ENCODE data around the gene PAPLN. TPM values are rescaled to one million over a fixed set of nuclear protein-coding genes. Genes with fewer than 3 reads are reported as not detected.

The PAPLN gene
- total RNA-seq, 1 experiment from 2014 or later, result not detected

GRCh38 chr14:73259837-73260236 lies 22.5 kb downstream of the PAPLN start:
- Histone ChIP-seq H3K4me3 (no peak overlapping the region), H4K20me1 (ENCODE audit: insufficient read depth) (no peaks in the 10 kb centered on the region), H3K9me2 (ENCODE audit: insufficient read depth) (no peaks in the 10 kb centered on the region), H3F3A (ENCODE audit: insufficient read depth, low read depth) (no peaks in the 10 kb centered on the region), H2AFZ (no peak overlapping the region), H3K27ac (no peak overlapping the region), H3K4me1 (replicated peaks; ENCODE audit: insufficient read depth) (no peaks in the 10 kb centered on the region), H3K36me3 (ENCODE audit: low read depth) (no peaks in the 10 kb centered on the region), H3K4me2 (no peak overlapping the region), H3K79me2 (ENCODE audit: low read depth) (no peaks in the 10 kb centered on the region), H3K27me3 (ENCODE audit: insufficient read depth, low read depth) (no peaks in the 10 kb centered on the region), H3K9me3 (ENCODE audit: insufficient read depth, low read depth) (no peaks in the 10 kb centered on the region)
- ChIA-PET POLR2A (ENCODE audit: unreplicated experiment) (no interaction called here), CTCF (no interaction called here)
- TF ChIP-seq CTCF (conservative IDR thresholded peaks at IDR 0.05) (no peak), EZH2 (IDR thresholded peaks at IDR 0.05; ENCODE audit: low read depth) (no peak)
- intact Hi-C loops (cut with micrococcal nuclease; ENCODE audit: unreplicated experiment), result no loop called here
- no TSS peak for BruUV-seq (replicated peaks)
- DNase-seq, result no peak

- H3K27me3 ChIP-seq (ENCODE audit: insufficient read depth, low read depth), result no peaks in the 10 kb centered on the region
- H3K4me3 ChIP-seq, result no peak overlapping the region
- no peaks in the 10 kb centered on the region for H3K9me2 ChIP-seq (ENCODE audit: insufficient read depth)
- no peak overlapping the region for H3K4me2 ChIP-seq
- no peaks in the 10 kb centered on the region for H3K36me3 ChIP-seq (ENCODE audit: low read depth)
- H3F3A ChIP-seq (ENCODE audit: insufficient read depth, low read depth), result no peaks in the 10 kb centered on the region
- POLR2A ChIA-PET (ENCODE audit: unreplicated experiment), result no interaction called here
- CTCF ChIA-PET, result no interaction called here
- no peak overlapping the region for H3K27ac ChIP-seq
- no TSS peak for BruUV-seq (replicated peaks)
- TF ChIP-seq CTCF (conservative IDR thresholded peaks at IDR 0.05) (no peak), EZH2 (IDR thresholded peaks at IDR 0.05; ENCODE audit: low read depth) (no peak)
- no peak overlapping the region for H2AFZ ChIP-seq
- H3K79me2 ChIP-seq (ENCODE audit: low read depth), result no peaks in the 10 kb centered on the region
- no peaks in the 10 kb centered on the region for H3K9me3 ChIP-seq (ENCODE audit: insufficient read depth, low read depth)
- intact Hi-C loops (cut with micrococcal nuclease; ENCODE audit: unreplicated experiment), result no loop called here
- DNase-seq, result no peak
- no peaks in the 10 kb centered on the region for H4K20me1 ChIP-seq (ENCODE audit: insufficient read depth)
- H3K4me1 ChIP-seq (replicated peaks; ENCODE audit: insufficient read depth), result no peaks in the 10 kb centered on the region
Measured at GRCh38 chr14:73260574-73260973, 23.3 kb downstream of the PAPLN start.

DNA sequence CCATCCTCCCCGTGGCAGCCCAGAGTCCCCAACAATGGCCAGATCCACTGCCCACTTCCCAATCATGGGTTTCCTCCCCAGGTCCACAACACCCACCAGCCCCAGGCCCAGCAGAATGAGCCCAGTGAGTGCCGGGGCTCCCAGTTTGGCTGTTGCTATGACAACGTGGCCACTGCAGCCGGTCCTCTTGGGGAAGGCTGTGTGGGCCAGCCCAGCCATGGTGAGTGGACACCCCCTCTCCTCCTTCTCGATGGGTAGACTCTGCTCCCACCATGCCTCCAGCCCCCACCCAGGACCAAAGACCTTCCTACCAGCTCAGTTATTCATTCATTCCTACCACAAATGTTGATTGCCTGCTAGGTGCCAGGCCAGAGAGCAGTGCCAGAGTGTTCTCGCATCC lies 23.8 kb downstream of the PAPLN start:
- TF ChIP-seq CTCF (conservative IDR thresholded peaks at IDR 0.05) (no peak), EZH2 (IDR thresholded peaks at IDR 0.05; ENCODE audit: low read depth) (no peak)
- H2AFZ ChIP-seq, result no peak overlapping the region
- no peak overlapping the region for H3K27ac ChIP-seq
- POLR2A ChIA-PET (ENCODE audit: unreplicated experiment), result no interaction called here
- CTCF ChIA-PET, result no interaction called here
- no peaks in the 10 kb centered on the region for H4K20me1 ChIP-seq (ENCODE audit: insufficient read depth)
- no TSS peak for BruUV-seq (replicated peaks)
- intact Hi-C loops (cut with micrococcal nuclease; ENCODE audit: unreplicated experiment), result no loop called here
- H3K4me3 ChIP-seq, result no peak overlapping the region
- no peaks in the 10 kb centered on the region for H3F3A ChIP-seq (ENCODE audit: insufficient read depth, low read depth)
- no peaks in the 10 kb centered on the region for H3K79me2 ChIP-seq (ENCODE audit: low read depth)
- no peaks in the 10 kb centered on the region for H3K36me3 ChIP-seq (ENCODE audit: low read depth)
- no peaks in the 10 kb centered on the region for H3K9me3 ChIP-seq (ENCODE audit: insufficient read depth, low read depth)
- H3K4me2 ChIP-seq, result no peak overlapping the region
- no peaks in the 10 kb centered on the region for H3K27me3 ChIP-seq (ENCODE audit: insufficient read depth, low read depth)
- H3K4me1 ChIP-seq (replicated peaks; ENCODE audit: insufficient read depth), result no peaks in the 10 kb centered on the region
- no peak for DNase-seq
- no peaks in the 10 kb centered on the region for H3K9me2 ChIP-seq (ENCODE audit: insufficient read depth)

Measured in PC-9 (cell line).